Hypothalamus (tissue), 51 donors: Measurements from ENCODE around the gene MCRS1.
"Not testable (repeated sequence)": the region's sequence is repeated elsewhere in the genome, so short reads cannot be mapped to it uniquely, and the experiment has no call there.

Source experiments
- DNase-seq, 51 donors: peaks; one replicate each; lab custom pipeline; 2025; lab: John Stamatoyannopoulos, UW

MCRS1 gene, protein sequence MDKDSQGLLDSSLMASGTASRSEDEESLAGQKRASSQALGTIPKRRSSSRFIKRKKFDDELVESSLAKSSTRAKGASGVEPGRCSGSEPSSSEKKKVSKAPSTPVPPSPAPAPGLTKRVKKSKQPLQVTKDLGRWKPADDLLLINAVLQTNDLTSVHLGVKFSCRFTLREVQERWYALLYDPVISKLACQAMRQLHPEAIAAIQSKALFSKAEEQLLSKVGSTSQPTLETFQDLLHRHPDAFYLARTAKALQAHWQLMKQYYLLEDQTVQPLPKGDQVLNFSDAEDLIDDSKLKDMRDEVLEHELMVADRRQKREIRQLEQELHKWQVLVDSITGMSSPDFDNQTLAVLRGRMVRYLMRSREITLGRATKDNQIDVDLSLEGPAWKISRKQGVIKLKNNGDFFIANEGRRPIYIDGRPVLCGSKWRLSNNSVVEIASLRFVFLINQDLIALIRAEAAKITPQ

DNA sequence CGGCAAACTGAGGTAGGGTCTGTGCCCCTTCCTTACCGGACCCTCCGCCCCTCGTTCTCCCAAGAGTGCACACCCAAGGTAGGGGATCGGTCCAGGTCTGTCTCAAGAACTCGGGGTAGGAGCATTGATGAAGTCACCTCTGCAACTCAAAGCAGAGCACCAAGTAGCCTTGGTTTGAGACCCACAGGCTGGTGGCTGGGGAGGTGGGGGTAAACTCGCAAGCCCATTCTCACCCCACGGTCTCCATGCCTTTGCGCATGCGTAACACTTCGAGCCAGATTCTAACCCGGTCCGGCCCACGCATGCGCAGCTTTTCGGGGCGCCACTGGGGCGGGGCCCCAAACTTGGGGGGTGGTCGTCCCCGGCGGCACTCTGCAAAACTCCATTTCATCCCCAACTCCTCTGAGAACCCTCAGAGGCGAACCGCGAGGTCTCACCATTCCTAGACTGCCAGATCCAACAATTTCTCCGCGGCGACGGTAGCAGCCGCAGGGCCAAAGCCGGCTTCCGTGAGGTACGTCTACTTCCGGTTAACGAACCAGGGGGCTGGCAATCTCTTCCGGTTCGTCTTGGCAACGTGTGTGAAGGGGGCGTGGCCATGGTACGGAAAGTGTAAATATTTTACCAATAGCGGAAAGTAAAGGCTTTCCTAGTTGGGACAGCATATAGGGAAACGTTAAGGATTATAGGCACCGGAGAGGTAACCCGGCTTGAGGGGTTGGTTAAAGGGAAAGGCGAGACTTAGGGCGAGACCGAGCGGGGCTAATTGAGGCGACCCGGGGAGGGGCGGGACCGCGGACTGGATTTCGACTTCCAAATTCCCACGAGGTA, at the start of gene MCRS1:
MCRS1 (minus strand) TSS at position 532 of the 831 bp plus-strand sequence. CDS start 1,411 bp downstream, outside the sequence.
- DNase-seq: peak; percentile 49 to 97 (median 83)

DNA sequence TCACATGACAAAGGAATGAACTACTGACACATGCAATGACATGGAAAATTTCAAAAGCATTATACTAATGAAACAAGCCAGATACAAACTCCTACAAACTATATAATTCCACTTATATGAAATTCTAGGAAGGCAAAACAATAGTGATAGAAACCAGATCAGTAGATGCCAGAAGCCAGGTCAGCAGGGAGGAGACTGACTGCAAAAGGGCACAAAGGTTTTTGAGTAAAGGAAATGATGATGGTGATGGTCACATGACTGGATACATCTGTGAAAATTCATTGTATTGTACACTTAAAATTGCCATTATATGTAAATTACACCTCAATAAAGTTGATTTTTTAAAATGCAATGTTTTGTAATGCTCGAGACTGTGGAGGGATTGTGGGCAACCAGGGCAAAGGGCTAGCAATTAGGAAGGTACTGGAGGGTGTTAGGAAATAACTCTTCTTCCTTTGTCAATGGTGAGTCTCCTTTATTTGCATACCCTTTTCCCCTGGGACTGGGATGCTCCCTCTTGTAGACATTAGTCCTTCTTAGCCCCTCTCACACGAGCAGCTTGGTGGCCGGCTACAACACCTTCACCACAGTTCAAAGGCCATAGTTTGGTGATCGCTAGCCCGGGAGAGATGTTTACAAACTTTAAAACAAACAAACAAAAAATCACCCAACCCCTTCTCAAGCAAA, 48.7 kb upstream of the MCRS1 start:
- no peak for DNase-seq

DNA sequence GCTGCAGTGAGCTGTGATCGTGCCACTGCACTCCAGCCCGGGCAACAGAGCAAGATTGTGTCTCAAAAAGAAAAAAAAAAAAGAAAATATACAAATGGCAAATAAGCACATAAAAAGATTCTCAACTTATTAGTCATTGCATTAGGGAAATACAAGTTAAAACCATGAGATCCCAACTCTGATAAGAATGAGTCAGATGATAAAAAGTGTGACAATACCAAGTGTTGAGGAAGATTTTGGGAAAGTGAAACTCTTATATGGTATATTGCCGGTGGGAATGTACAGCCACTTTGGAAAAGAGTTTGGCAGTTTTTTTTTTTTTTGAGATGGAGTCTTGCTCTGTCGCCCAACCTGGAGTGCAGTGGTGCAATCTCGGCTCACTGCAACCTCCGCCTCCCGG, 47.8 kb upstream of the MCRS1 start:
- no peak for DNase-seq

DNA sequence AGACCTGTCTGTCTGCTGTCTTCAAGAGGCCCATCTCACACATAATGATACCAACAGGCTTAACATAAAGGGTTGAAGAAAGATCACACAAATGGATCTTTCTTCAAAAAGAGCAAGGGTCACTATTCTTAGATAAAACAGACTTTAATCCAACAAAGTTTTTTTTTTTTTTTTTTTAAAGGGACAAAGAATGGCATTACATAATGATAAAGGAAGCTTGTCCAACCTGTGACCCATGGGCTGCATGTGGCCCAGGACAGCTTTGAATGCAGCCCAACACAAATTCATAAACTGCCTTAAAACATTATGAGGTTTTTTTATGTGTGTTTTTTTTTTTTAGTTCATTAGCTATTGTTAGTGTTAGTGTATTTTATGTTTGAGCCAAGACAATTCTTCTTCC, 44.3 kb upstream of the MCRS1 start:
- DNase-seq: no peak

DNA sequence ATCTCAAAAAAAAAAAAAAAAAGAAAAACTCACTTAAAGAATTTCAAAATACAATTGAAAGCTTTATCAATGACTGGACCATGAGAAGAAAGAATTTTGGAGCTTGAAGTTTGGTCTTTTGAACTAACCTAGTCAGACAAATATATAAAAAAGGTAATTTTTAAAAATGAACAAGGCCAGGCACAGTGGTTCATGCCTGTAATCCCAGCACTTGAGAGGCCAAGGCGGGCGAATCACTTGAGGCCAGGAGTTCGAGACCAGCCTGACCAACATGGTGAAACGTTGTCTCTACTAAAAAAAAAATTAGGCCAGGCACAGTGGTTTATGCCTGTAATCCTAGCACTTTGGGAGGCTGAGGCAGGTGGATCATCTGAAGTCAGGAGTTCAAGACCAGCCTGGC, 42.8 kb upstream of the MCRS1 start:
- DNase-seq: not testable (repeated sequence)

DNA sequence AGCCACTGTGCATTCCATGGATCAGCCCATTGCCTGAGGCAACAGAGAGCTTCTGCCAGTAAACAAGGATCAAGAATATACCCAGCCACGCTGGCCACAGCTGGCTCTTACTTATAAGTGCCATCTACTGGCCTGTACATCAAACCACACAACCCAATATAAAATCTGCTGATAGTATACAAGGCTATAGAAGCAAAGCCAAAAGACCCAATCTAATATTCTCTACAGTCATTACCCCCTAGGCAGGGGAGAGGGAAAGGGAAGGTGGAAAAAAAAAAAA, 41.9 kb upstream of the MCRS1 start:
- no peak for DNase-seq

DNA sequence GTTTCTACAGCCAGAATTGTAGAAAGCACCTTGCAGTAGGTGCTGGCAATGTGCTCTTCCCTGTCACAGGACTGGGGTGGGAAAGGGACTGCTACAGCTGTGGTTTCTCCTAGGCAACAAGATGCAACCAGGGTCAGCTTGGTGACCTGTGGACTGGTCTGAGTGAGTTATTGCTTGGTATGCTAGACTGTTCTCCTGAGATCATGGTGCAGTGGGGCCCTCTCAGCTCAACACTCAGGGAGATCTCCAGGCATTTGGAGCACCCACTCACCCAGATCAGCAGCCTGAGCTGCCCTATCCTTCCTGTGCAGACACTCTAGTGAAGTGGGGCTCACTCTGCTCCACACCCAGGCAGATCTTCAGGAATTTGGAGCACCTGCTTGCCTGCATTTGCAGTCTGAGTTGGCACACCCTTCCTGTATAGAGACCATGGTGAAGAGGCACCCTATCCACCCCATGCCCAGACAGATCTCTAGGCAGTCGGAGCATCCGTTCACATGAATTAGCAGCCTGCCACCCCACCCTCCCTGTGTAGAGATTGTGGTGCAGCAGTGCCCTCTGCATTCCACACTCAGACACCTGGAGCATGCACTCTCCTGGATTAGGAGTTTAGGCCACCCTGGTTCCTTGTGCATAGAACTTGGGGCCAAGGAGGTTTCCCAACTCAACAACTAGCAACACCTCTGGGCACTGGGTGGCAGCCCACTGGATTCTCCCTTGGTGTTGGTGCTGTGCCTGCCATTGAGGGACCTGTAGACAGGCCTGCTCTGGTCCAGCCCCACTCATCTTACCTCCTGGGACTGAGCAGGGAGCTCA, 41.3 kb upstream of the MCRS1 start:
- no peak for DNase-seq

DNA sequence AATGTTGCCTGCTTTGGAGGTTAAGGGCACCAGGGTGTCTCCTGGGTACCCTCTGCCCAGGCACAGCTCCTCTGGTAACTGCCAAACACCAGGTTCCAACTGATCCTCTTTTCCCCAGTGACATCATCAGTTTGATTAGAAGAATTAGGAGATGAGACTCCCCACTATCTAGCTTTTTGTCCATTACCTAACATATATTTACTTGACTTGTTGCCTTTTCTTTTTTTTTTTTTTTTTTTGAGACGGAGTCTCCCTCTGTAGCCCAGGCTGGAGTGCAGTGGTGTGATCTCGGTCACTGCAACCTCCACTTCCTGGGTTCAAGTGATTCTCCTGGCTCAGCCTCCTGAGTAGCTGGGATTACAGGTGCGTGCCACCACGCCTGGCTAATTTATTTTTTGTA, 37.6 kb upstream of the MCRS1 start, which contains the start of gene FAM186B:
FAM186B (minus strand) TSS at position 101 of the 400 bp plus-strand sequence. CDS start 162 bp downstream, outside the sequence.
- DNase-seq: not testable (repeated sequence)

DNA sequence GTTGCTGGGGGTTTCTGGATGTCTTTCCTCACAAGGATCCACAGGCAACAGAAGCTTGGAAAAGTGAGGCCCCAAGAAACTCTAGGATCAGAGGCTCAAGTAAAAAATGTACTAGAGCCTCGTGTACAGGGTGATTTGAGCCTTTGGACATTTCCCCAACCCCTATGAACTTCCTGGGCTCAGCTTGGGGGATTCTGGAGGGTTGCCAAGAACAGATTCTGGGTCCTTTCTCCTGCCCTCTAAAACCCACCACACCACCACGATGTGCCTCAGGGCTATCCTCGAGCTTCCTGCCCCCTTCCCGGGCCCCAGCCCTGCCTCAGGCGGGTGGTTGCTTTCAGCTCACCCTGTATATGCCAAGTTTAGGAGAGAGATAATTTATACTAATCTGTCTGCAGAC, 36.9 kb upstream of the MCRS1 start:
- no peak for DNase-seq

DNA sequence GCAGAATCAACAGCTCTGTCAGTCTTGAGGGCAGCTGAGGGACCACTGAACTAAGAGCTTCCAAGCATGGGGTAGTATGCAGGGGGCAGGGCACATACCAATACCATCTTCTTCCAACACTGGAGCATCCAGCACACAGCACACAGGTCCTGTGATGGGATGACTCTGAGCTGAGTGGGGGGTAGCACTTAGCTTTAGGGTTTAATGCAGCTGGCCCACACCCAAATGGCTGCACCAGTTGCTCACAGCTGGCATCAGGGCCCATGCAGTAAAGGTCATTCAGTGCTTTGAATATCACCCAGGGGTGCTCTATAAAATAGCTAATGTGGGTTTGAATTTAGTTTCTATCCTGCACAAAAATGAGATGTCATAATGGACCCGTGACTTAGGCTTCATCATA, 35.8 kb upstream of the MCRS1 start:
- DNase-seq: no peak

DNA sequence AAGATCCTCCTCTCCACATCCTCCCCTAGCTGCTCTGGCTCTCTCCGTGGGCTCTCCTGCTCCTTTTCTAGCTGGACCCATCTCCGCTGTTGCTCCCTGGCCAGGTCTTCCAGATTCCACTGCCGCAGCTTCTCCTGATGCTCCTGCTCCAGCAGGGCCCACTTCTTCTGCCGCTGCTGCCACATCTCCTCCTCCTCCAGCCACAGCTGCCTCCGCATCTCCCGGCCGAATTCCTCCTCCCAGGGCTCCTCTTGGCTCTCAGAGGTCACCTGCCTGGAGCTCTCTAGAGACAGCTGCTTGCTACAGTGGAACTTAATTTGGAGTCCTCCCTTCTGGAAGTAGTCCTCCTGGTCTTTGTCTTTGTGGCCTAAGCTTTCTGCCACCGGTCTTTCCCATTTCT, 32.0 kb upstream of the MCRS1 start:
- no peak for DNase-seq

DNA sequence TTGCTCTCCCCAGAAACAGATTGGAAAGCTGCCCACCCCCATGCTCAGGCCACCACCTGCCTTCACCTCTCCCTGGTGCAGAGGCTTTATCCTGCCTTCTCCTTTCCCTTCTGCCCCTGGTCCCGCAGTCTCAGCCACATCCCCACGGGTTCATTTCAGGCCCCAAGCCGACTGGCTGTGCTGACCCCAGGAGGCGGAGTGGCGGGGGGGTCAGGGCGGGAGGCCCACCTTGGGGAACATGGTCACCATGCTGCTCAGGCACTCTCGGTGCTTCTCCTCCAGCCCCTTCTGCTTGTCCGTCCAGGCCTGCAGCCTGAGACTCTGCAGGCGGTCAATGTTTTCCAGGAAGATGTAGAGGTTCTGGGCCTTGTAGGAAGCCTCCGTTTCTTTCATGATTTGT, 30.6 kb upstream of the MCRS1 start:
- DNase-seq: no peak

DNA sequence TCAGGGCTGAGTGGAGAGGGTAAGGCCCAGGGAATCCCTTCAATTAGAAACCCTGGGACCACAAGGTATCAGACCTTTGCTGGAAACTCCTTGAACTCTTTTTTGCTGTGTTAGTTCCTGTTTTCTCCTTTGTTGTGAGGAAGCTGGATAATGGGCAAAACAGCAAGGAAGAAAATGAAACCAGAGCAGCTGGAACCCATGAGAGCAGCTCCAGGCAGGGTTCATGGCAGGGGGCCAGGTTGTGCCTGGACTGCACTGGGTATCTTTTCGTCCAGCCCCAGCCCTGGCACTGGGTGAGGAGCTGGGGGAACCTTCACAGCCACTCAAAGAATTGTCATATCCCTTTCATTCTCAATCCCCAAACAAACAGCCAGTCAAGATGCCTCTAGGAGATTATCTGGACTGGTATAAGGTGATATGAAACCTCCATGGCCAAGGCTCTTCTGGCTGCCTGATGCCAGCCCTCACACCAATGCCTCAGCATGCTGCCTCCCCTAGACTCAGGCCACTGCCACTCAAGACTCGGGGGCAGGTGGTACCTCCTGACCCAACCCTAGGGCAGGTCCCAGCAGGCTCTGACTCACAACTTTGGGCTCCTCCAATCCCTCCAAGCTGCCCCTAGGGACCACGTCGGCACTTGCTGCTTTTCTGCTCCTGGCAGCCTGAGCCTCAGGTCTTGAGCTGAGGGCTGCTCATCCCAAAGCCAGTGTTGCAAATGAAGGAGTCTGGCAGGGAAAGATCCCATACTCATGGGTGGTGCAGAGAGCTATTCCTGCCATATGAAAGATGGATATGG, 21.0 kb upstream of the MCRS1 start:
- peak in 7 of 51 donors; percentile 3 to 14 (median 5) for DNase-seq

DNA sequence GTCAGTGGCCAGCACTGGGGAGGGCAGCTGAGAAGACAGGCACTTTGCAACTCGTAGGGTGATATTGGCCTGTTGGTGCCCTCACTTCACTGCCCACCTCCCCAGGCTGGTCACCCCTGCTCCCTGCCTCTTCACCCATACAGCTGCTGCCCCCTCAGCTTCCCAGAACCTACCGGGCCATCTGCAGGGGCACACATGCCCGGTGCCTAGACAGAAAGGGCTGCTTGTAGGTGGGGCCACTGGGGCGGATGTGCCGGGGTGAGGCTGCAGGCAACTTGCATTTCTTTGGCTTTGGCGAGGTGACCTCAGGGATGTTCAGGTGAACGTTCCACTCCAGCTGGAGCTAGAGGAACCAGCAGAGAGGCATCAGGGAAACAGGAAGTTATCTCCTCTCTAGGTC, 20.3 kb upstream of the MCRS1 start:
- DNase-seq: no peak

DNA sequence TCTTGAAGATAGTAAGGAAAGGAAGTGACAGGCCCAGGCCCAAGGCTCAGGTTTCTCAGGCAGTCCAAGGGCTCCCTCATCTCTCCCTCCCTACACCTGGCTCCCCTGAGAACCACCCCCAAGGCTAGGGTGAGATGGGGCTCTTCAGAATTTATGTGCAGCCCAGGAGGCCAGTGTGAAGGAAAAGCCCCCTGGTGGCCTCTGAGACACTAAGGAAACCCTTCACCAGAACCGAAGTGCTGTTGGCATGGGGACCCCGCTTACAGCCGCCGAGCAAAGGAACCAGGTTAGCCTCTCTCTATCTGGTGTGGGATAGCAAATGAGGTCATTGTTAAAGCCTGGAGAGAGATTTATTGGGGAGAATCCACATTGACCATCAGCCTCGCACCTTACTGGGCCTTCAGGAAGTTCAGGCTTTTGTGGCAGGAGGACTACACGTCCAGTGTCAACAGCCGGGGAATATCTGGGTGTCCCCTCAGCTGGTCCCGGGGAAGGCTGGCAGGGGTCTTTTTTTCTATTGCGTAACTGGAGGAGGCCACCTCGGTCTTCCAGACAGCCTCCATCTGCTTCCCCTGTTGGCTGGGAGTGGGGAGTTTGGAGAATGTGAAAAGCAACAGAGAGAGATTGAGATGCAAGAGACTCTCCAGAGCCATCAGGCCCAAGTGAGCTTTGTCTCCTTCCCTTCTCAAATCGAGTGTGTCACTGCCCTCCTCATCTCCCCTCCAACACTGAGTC, 19.4 kb upstream of the MCRS1 start:
- no peak for DNase-seq

DNA sequence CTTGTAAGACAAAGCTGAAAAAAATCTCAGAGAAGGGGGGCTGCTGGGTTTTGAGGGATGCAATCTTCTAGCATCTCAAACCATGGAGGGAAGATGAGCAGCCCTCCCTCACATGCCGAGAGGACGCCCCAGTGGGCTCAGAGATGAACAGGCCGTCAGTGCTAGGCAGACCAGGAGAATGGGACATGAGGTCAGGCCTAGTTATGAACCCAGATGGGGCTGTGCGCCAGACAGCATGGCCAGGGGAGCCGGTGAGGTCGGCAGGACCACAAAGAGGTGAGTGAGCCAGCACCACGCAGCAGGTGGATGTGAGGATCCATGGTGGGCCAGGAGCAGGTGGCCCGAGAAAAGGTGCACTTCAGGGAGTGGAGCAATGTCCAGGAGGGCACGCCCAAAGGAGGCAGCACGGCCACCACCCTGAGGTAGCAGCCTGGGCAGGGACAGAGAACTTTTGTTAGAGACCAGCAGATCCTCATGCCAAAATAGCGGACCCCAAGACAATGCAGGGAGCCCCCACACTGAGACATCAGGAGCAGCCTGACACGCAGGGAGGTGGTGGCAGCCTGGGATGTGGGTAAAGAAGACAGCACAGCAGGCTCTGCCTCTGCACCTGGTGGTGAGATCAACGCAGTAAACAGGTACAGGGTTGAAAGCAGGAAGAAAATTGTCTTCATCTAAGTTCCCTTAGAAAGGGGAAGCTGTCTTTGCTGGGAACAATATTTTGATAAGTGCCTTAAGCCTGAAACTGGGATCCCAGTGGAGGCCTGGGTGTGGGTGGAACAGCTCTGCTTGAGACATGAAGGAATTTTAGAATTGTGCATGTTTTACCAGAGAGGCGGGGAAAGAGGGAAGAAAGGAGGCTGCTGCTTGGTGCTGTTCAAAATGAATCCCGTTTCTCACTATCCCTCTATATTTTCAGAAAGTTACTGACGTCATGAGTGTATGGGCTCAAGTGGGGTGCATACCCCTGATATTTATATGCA, 17.8 kb upstream of the MCRS1 start:
- no peak for DNase-seq

DNA sequence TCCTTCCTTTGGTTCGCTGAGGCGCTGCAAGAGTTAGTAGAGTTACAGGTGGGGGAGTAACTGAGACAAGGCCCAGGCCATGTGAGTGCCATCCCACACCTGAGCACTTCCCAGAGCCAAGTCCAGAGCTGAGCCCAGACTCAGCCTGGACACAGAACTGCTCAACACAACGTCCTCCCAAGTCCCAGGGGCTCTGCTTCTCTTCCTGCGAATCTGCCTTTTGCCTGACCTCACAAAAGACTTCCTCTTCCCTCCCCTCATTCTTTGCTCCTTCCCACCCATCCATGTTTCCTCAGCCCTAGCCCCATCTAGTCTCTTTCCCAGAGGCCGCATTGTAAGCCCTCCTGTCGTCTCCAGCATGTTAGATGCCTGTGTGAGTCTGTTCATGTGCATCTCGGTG, 16.6 kb upstream of the MCRS1 start:
- DNase-seq: no peak
